ENCODE measurements around the gene ABI3BP. TPM values are rescaled to one million over a fixed set of nuclear protein-coding genes. Genes with fewer than 3 reads are reported as not detected.

The ABI3BP gene
- total and polyA plus RNA-seq, 7 donors = 1.6 to 23.9 (median 6.9) TPM

GRCh38 chr3:100850156-100850555, 143.1 kb downstream of the ABI3BP start:
- intact Hi-C loops (cut with DNase I) = no loop called here
- Histone ChIP-seq H3K27me3 (ENCODE audit: insufficient read depth in 3 of 3, low read length in 2 of 3) (no peaks in the 10 kb centered on the region), H3K9me3 (no peaks in the 10 kb centered on the region), H3K4me1 (no peaks in the 10 kb centered on the region), H3K36me3 (ENCODE audit: insufficient read depth in 1 of 2, low read depth in 1 of 2) (no peaks in the 10 kb centered on the region), H3K27ac (no peak overlapping the region), H3K4me3 (no peak overlapping the region)
- ATAC-seq = no peak
- WGBS, 3 donors = 60 to 66% (median 61%) methylated on average over 3 of the region's 3 CpGs
- DNase-seq = no peak
- TF ChIP-seq, protein P1, sequence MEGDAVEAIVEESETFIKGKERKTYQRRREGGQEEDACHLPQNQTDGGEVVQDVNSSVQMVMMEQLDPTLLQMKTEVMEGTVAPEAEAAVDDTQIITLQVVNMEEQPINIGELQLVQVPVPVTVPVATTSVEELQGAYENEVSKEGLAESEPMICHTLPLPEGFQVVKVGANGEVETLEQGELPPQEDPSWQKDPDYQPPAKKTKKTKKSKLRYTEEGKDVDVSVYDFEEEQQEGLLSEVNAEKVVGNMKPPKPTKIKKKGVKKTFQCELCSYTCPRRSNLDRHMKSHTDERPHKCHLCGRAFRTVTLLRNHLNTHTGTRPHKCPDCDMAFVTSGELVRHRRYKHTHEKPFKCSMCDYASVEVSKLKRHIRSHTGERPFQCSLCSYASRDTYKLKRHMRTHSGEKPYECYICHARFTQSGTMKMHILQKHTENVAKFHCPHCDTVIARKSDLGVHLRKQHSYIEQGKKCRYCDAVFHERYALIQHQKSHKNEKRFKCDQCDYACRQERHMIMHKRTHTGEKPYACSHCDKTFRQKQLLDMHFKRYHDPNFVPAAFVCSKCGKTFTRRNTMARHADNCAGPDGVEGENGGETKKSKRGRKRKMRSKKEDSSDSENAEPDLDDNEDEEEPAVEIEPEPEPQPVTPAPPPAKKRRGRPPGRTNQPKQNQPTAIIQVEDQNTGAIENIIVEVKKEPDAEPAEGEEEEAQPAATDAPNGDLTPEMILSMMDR (IDR thresholded peaks at IDR 0.05) = no peak

DNA sequence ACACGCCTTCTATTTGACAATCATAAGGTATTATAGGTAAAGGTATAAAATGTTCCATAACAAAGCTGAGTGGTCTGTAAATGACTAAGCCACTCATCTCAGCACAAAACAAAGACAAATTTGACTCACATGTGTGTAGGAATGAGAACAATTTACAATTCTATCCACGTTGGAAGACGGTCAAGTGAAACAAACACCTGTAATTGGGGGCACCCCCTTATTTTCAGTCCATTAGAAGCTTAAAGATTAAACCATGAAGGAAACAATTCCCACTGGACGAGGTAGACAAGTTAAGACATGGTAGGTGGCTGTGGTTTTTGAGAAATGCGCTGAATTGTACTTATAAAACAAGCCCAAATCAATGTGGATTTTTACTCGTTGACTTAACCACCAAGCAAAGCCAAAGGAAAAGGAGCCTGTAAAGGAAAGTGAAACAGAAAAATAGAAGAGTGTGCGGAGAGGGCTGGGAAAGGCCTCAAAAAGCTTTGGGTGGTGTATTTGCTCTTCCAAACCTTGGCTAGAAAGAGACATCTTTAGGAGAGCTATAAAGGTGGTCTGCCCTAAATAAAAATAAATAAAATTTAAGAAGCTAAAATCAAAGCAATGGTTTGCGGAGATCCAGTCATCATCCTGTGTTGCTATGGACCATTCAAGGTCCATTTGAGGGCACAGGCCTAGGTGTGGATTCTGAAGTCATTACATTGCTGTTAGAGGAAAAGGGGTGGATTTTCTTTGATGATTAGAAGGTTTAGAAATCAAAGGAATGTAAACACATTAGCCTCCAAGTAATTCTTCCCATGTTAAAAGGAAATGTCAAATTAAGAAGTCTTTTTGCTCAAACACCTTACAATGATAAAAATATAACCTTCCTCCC, 148.9 kb downstream of the ABI3BP start:
- Histone ChIP-seq H3K27ac (no peak overlapping the region), H3K4me1 (no peaks in the 10 kb centered on the region), H3K9me3 (no peaks in the 10 kb centered on the region), H3K27me3 (ENCODE audit: insufficient read depth in 3 of 3, low read length in 2 of 3) (no peaks in the 10 kb centered on the region), H3K36me3 (ENCODE audit: insufficient read depth in 1 of 2, low read depth in 1 of 2) (no peaks in the 10 kb centered on the region), H3K4me3 (no peak overlapping the region)
- TF ChIP-seq, protein P1 (IDR thresholded peaks at IDR 0.05) = no peak
- intact Hi-C loops (cut with DNase I) = no loop called here
- 72 to 78% (median 76%) methylated on average over 8 of the region's 8 CpGs for WGBS, 3 donors
- ATAC-seq (no peak), DNase-seq (no peak)

DNA sequence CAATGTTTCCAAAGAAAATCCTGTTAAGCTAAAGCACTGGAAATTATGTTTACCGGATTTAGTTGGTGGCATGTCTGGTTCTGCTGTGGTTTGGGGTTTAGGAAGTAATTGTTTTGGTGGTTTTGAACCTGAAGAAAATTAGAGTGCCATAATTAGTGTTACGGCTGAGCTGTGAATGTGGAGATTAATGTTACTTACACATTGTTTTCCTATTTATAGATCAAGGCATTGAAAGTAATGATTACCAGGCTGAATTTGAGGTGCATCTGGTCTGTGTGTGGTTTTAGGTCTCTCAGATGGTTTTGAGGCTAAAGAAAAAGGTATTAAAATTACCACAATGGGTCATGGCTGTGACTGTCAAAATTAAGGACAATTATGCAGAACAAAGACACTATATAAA, 155.1 kb downstream of the ABI3BP start:
- H3K27me3 ChIP-seq (ENCODE audit: insufficient read depth in 3 of 3, low read length in 2 of 3) = no peaks in the 10 kb centered on the region
- H3K27ac ChIP-seq = no peak overlapping the region
- H3K4me1 ChIP-seq = no peaks in the 10 kb centered on the region
- TF ChIP-seq, protein P1 (IDR thresholded peaks at IDR 0.05) = no peak
- intact Hi-C loops (cut with DNase I) = no loop called here
- H3K36me3 ChIP-seq (ENCODE audit: insufficient read depth in 1 of 2, low read depth in 1 of 2) = no peaks in the 10 kb centered on the region
- H3K9me3 ChIP-seq = no peaks in the 10 kb centered on the region
- ATAC-seq = no peak
- DNase-seq = no peak
- 75 to 82% (median 75%) methylated on average over 2 of the region's 2 CpGs for WGBS, 3 donors
- no peak overlapping the region for H3K4me3 ChIP-seq

GRCh38 chr3:100836661-100837060, 156.6 kb downstream of the ABI3BP start:
- Histone ChIP-seq H3K4me3 (no peak overlapping the region), H3K9me3 (no peaks in the 10 kb centered on the region), H3K4me1 (no peaks in the 10 kb centered on the region), H3K36me3 (ENCODE audit: insufficient read depth in 1 of 2, low read depth in 1 of 2) (no peaks in the 10 kb centered on the region), H3K27me3 (ENCODE audit: insufficient read depth in 3 of 3, low read length in 2 of 3) (no peaks in the 10 kb centered on the region), H3K27ac (no peak overlapping the region)
- TF ChIP-seq, protein P1 (IDR thresholded peaks at IDR 0.05) = no peak
- intact Hi-C loops (cut with DNase I) = no loop called here
- 95 to 100% (median 96%) methylated on average over 1 of the region's 1 CpG for WGBS, 3 donors
- ATAC-seq (no peak), DNase-seq (no peak)

All from psoas muscle (tissue), 8 donors.